ENCODE measurements around the gene LCN12.

DNA sequence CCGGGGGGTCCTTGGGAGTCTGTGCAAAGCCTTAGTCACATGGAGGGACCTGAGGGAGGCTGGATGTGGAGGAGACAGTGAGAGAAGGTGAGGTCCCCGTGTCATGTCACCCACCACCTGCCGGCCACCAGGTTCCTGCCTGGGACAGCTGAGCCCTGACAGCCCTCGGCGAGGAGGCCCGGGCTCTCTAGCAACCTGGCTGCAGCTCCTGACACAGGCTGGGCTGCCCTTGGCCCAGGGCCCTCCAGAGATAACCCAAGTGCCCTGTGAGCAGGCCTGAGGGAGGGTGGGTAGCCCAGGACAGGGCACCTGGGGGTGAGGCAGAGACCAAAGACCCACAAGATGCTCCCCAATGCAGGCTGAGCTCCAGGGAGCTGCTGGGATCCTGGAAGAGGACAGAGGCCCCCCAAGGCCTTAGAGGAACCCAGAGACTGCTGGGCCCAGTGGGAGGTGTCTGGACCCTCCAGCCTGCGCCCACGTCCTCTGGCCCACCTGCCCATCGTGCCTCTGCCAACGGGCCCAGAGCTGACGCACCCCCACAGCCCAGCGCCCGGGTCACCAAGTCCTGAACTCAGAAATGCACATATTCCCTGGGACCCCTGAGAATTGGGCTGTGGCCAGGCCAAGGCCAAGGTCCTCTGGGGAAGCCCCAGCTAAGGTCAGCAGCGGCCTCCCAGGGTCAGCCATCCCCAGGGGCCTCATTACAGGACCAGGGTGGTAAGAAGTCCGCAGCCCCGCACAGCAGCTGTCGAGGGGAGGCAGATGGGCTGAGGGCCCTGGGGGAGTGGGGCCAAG lies 16.5 kb downstream of the LCN12 start:
- TF ChIP-seq POLR2AphosphoS5 (IDR thresholded peaks at IDR 0.05; ENCODE audit: low read depth, low read length) (no peak), TAF1 (IDR thresholded peaks at IDR 0.05; ENCODE audit: low read depth, low read length) (no peak), SPI1 (IDR thresholded peaks at IDR 0.05; ENCODE audit: low read depth, low read length) (no peak), POLR2A (IDR thresholded peaks at IDR 0.05; ENCODE audit: low read depth, low read length) (no peak), PAX5 (IDR thresholded peaks at IDR 0.05; ENCODE audit: insufficient read depth, low read length, severe bottlenecking) (no peak), POU2F2 (IDR thresholded peaks at IDR 0.05; ENCODE audit: low read depth, low read length) (no peak)

Measured in GM12891 (cell line).